ENCODE results near the gene SNX9.

DNA sequence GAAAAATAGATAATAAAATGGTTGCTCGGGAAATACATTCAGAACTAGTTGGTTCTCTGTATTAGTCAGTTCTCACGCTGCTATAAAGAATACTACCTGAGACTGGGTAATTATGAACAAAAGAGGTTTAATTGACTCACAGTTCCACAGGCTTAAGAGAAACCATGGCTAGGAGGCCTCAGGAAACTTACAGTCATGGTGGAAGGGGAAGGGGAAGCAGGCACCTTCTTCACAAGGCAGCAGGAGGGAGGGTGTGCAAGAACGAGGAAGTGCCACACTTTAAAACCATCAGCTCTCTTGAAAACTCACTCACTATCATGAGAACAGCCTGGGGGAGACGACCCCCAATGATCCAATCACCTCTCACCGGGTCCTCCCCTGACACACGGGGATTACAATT, 24.2 kb upstream of the SNX9 start:
- TF ChIP-seq ZBTB7A (IDR thresholded peaks at IDR 0.05; ENCODE audit: low read depth) (no peak), FOXM1 (IDR thresholded peaks at IDR 0.05; ENCODE audit: borderline replicate concordance, low read depth) (no peak), RAD21 (IDR thresholded peaks at IDR 0.05; ENCODE audit: low read depth) (no peak), TAF1 (IDR thresholded peaks at IDR 0.05; ENCODE audit: low read depth) (no peak), CEBPB (IDR thresholded peaks at IDR 0.05) (no peak), EP300 (IDR thresholded peaks at IDR 0.05; ENCODE audit: borderline replicate concordance) (no peak), CREB1 (IDR thresholded peaks at IDR 0.05; ENCODE audit: low read depth) (no peak), YY1 (IDR thresholded peaks at IDR 0.05; ENCODE audit: low read depth) (no peak)
- TF ChIP-seq, protein P1, sequence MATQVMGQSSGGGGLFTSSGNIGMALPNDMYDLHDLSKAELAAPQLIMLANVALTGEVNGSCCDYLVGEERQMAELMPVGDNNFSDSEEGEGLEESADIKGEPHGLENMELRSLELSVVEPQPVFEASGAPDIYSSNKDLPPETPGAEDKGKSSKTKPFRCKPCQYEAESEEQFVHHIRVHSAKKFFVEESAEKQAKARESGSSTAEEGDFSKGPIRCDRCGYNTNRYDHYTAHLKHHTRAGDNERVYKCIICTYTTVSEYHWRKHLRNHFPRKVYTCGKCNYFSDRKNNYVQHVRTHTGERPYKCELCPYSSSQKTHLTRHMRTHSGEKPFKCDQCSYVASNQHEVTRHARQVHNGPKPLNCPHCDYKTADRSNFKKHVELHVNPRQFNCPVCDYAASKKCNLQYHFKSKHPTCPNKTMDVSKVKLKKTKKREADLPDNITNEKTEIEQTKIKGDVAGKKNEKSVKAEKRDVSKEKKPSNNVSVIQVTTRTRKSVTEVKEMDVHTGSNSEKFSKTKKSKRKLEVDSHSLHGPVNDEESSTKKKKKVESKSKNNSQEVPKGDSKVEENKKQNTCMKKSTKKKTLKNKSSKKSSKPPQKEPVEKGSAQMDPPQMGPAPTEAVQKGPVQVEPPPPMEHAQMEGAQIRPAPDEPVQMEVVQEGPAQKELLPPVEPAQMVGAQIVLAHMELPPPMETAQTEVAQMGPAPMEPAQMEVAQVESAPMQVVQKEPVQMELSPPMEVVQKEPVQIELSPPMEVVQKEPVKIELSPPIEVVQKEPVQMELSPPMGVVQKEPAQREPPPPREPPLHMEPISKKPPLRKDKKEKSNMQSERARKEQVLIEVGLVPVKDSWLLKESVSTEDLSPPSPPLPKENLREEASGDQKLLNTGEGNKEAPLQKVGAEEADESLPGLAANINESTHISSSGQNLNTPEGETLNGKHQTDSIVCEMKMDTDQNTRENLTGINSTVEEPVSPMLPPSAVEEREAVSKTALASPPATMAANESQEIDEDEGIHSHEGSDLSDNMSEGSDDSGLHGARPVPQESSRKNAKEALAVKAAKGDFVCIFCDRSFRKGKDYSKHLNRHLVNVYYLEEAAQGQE (IDR thresholded peaks at IDR 0.05; ENCODE audit: low read depth) = no peak
- TF ChIP-seq, protein P2, sequence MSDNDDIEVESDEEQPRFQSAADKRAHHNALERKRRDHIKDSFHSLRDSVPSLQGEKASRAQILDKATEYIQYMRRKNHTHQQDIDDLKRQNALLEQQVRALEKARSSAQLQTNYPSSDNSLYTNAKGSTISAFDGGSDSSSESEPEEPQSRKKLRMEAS (IDR thresholded peaks at IDR 0.05) = no peak

Measured in Ishikawa (cell line).